GM18858 (cell line): ENCODE results near the gene ZBED3.
"Not testable (repeated sequence)": the region's sequence is repeated elsewhere in the genome, so short reads cannot be mapped to it uniquely, and the experiment has no call there.

ENCODE experiments used
- ATAC-seq: cut with Tn5 transposase; IDR thresholded peaks from one replicate; pipeline ENCODE4 v1.9.1; 2021; ENCODE audit not compliant: unreplicated experiment

The ZBED3 gene, protein sequence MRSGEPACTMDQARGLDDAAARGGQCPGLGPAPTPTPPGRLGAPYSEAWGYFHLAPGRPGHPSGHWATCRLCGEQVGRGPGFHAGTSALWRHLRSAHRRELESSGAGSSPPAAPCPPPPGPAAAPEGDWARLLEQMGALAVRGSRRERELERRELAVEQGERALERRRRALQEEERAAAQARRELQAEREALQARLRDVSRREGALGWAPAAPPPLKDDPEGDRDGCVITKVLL

GRCh38 chr5:77086689-77087483 lies at the start of gene ZBED3:
Gene ZBED3, minus strand, starts transcription at chr5:77087285. Its CDS starts 9,407 bp downstream, at chr5:77077878.
- no peak for ATAC-seq

DNA sequence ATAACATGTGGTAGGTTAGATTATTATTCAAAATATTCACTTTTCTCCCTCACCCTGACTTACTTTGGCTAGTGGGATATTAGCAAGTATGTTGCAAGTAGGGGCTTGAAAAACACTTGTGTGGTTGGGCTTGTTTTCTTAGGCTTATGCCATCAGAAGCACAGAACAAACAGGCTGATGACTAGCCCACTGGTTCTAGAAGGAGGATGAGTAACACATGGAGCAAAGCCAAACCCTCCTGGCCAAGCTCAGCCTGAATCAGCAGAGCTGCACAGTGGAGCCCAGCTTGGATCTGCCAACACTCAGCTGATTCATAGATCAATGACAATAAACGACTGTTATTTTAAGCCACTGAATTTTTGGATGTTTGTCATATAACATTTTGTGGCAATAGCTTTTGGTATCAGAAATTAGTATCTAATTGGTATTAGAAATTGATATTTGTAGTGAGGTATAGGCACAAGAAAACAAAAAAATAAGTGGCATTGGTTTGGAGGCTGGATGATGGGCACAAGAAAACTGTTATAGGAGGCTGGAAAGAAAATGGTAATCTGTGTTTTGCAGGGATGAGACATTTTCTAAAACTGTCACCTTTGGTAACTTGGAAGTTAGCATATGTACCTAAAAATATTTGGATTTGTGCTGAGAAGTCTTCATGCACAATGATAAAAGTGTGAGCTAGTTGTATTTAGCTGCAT lies 46.1 kb upstream of the ZBED3 start:
- ATAC-seq: no peak

DNA sequence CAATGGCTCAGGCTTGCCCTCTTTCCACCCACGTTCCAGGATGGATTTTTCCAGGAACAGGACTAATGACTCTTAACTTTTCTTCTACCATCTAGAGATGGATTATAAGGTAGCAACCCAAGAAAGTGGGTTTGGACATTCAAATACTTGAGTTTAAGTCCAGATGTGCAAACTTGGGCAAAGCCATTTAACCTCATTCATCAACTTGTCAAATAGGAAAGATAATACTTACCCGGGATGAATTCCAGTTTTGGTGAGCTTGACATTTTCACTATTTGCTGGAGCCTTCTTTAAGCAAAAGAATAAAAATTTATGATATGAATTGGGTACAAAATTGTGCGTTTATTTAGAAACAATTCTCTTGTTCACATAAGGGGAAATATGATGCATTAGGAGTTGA lies 44.3 kb upstream of the ZBED3 start:
- ATAC-seq: no peak

GRCh38 chr5:77129391-77129990 lies 42.4 kb upstream of the ZBED3 start:
- ATAC-seq: no peak

- no peak for ATAC-seq
These were observed 41.5 kb upstream of the ZBED3 start for GRCh38 chr5:77128411-77129061.

DNA sequence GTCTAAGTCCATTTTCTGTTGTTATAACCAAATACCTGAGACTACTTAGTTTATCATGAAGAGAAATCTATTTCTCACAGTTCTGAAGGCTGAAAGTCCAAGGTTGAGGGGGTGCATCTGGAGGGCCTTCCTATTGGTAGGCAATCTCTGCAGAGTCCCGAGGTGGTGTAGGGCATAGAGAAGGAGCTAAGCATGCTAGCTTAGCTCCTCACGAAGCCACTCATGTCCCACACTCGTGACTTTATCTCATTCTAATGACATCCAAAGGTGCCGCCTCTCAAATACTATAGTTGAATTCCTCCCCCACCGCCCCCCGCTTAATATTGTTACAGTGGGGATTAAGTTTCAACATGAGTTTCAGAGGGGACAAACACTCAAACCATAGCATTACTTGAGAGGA lies 36.0 kb upstream of the ZBED3 start:
- ATAC-seq: no peak

DNA sequence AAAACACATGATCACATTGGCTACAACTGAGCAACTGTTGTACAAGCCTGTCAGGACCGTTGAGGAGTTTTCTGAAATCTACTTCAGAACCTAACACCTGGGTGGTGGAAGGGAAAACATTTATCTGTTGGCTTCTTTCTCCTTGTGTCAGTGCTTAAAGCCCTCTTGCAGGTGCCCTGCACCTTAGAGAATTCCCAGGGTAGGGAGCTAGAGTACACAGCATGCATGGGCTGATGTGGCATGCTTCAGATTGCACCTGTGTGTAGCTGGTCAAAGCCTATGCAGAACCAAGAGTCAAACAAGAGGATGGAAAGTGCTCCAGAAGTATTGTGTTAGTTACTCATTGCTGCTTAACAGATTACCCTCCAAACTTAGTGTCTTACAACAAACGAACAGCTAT lies 33.6 kb upstream of the ZBED3 start:
- no peak for ATAC-seq

- ATAC-seq: no peak
These were observed 33.0 kb upstream of the ZBED3 start for GRCh38 chr5:77120086-77120485.

DNA sequence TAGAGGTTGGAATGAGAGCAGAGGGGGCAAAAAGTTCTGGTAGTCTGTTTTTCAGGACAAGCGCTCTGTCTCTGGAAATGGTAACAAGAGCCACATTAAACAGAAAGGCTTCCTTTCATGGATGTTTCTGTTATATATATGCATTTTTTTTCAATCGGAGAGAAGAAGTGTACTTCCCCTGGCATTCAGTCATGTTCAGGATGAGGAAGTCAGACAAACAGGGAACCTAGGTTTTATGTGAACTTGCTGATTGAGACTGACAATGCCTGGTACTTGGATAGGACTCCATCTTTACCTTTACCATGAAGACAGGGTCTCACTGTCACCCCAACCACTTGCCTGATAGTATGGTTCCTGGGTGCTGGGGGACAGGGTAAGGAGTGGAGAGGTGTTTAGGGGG lies 30.1 kb upstream of the ZBED3 start:
- ATAC-seq: no peak

DNA sequence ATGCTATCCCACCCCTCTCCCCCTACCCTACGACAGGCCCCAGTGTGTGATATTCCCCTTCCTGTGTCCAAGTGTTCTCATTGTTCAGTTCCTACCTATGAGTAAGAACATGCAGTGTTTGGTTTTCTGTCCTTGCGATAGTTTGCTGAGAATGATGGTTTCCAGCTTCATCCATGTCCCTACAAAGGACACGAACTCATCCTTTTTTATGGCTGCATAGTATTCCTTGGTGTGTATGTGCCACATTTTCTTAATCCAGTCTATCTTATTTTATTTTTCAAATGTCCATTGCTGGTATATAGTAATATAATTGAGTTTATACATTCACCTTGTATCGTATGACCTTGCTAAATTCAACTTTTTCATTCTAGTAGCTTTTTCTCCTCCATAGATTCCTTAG lies 19.9 kb upstream of the ZBED3 start:
- not testable (repeated sequence) for ATAC-seq

- ATAC-seq: no peak
These were observed 17.7 kb upstream of the ZBED3 start for GRCh38 chr5:77104813-77105212.

- no peak for ATAC-seq
These were observed 16.4 kb upstream of the ZBED3 start for GRCh38 chr5:77103457-77103856.

- ATAC-seq: no peak
These were observed 15.5 kb upstream of the ZBED3 start for GRCh38 chr5:77102549-77102948.

- ATAC-seq: no peak
These were observed 14.2 kb upstream of the ZBED3 start for GRCh38 chr5:77101298-77101697.

DNA sequence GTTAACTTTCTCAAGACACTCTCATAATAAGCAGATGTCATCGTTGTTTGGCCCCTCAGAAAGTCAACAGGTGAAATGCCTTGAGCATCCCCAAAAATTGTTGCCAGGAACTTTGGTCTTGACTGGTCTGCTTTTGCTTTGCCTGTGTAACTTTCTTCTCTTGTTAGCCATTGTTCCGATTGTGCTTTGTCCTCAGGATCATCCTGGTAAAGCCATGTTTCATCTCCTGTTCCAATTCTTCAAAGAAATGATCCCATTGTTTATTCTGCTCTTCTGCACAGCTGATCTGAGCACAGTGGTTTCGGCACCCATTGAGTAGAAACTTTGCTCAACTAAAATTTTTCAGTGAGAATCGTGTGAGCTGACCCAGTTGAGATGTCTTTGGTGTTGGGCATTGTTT lies 8.1 kb upstream of the ZBED3 start:
- ATAC-seq: no peak

GRCh38 chr5:77087484-77088261 lies 588 bp upstream of the ZBED3 start:
- ATAC-seq: no peak

GRCh38 chr5:77086368-77086688 lies 757 bp downstream of the ZBED3 start:
- no peak for ATAC-seq

- no peak for ATAC-seq
These were observed 4.0 kb downstream of the ZBED3 start for GRCh38 chr5:77083088-77083487.

DNA sequence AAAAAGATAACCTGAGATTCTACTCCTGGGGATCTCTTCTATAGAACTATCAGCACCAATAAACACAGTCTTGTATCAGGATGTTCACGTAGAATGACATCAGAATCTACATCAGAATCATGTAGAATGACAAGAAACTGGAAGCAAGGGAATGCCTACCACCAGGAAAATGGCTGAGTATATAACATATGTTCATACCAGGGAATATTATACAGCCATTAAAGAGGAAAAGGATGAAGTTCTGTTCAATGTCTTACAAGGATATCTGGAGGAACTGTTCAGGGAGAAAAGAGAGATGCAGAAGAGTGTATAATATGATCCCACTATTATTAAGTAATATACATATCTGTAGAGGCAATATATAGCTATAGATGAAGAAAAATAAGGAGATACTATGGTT lies 4.8 kb downstream of the ZBED3 start:
- no peak for ATAC-seq

DNA sequence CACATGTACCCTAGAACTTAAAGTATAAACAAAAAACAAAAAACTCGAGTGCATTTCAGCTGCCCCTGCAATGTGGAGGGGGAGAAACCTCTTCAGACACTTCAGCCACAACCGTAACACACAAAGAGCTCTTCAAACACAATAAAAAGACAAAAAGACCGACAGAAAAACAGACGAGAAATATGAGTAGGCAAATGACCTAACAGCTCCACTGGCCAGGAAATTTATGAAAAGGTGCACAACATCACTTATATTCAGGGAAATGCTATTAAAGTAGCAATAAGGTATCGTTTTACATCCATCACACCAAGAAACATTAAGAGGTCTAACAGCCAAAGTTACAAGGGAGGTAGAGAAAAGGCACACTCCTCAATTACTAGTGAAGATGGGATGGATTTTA lies 6.2 kb downstream of the ZBED3 start:
- ATAC-seq: no peak

DNA sequence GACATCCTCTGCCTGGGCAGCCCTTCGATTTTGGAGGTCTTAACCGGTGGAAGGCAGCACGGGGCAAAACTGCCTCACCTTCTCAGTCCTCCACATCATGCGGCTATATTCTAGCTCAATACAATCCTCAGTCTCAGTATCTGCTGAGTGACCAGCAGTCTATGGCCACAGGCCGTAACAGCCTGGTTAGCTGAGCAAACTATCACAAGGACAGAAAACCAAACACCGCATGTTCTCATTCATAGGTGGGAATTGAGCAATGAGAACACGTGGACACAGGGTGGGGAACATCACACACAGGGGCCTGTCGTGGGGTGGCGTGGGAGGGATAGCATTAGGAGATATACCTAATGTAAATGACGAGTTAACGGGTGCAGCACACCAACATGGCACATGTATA lies 6.6 kb downstream of the ZBED3 start:
- not testable (repeated sequence) for ATAC-seq
